H1 (cell line): ENCODE data around the gene TASOR2. TPM values are rescaled to one million over a fixed set of nuclear protein-coding genes. Genes with fewer than 3 reads are reported as not detected.

Experiments used
- CTCF ChIA-PET: fragments of 300-600 bp; sonication (Branson Sonifier 250); formaldehyde crosslinking; loops from one replicate; lab custom pipeline; 2021; ENCODE audit not compliant: partially characterized antibody; lab: Charles Lee
- POLR2A ChIA-PET: fragments of 300-600 bp; sonication (Branson Sonifier 250); formaldehyde crosslinking; loops from one replicate; lab custom pipeline; 2021; ENCODE audit warnings: inconsistent platforms; ENCODE audit not compliant: partially characterized antibody; lab: Charles Lee
- DNase-seq, 2 experiments: peaks; one replicate each; pipeline versions ENCODE4 v3.0.0 to v3.0.0-alpha.2; 2010 to 2022; ENCODE audit warnings: low spot score in 2 of 2, low read depth in 1 of 2, mixed read lengths in 1 of 2
- FAIRE-seq: peaks from 2 replicates; lab custom pipeline; 2011; peaks lifted over from hg19 to GRCh38; lab: Jason Lieb, UNC
- H2AFZ ChIP-seq: 2 replicates; pipeline ENCODE4 v1.8.1; 2012; ENCODE audit warnings: low read length, inconsistent platforms
- H2AK5ac ChIP-seq: 2 replicates; pipeline ENCODE4 v1.6.1; 2013; ENCODE audit warnings: low read depth, low read length
- H2BK120ac ChIP-seq: replicated peaks from 2 replicates; pipeline ENCODE3; 2013; ENCODE audit warnings: low read depth, low read length, inconsistent platforms
- H2BK12ac ChIP-seq: 2 replicates; pipeline ENCODE4 v1.6.1; 2013; ENCODE audit warnings: low read depth, low read length
- H2BK15ac ChIP-seq: 2 replicates; pipeline ENCODE4 v1.6.1; 2013; ENCODE audit warnings: low read length
- H2BK20ac ChIP-seq: 2 replicates; pipeline ENCODE4 v1.6.1; 2013; ENCODE audit warnings: low read length
- H2BK5ac ChIP-seq: 2 replicates; pipeline ENCODE4 v1.6.1; 2013; ENCODE audit warnings: low read depth, low read length
- H3K14ac ChIP-seq: 2 replicates; pipeline ENCODE4 v1.6.1; 2013; ENCODE audit warnings: inconsistent platforms; ENCODE audit not compliant: insufficient read length
- H3K18ac ChIP-seq: 2 replicates; pipeline ENCODE4 v1.6.1; 2013; ENCODE audit warnings: low read length; ENCODE audit errors: extremely low read depth
- H3K23ac ChIP-seq: 2 replicates; pipeline ENCODE4 v1.6.1; 2013; ENCODE audit warnings: inconsistent platforms; ENCODE audit not compliant: insufficient read length
- H3K23me2 ChIP-seq: 2 replicates; pipeline ENCODE4 v1.6.1; 2013; ENCODE audit warnings: low read depth, low read length
- H3K27ac ChIP-seq: 2 replicates; pipeline ENCODE4 v1.6.1; 2011; ENCODE audit warnings: low read depth, low read length, inconsistent platforms
- H3K27me3 ChIP-seq, 4 experiments: replicated peaks in 1 of 4; 1 replicate in 1 of 4; 2 replicates in 3 of 4; pipeline versions ENCODE4 v1.6.1 to v1.8.1; 2011 to 2013; ENCODE audit warnings: low read length in 3 of 4, mild to moderate bottlenecking in 3 of 4, inconsistent platforms in 2 of 4, mixed read lengths in 2 of 4, moderate library complexity in 1 of 4; ENCODE audit not compliant: control insufficient read depth in 3 of 4, insufficient read depth in 3 of 4; ENCODE audit errors: extremely low read depth in 1 of 4
- H3K36me3 ChIP-seq, 4 experiments: 2 replicates each; pipeline versions ENCODE4 v1.6.1 to v1.8.1; 2011 to 2013; ENCODE audit warnings: mild to moderate bottlenecking in 4 of 4, low read length in 3 of 4, moderate library complexity in 2 of 4, control low read depth in 1 of 4, inconsistent platforms in 1 of 4; ENCODE audit not compliant: insufficient read depth in 4 of 4, control insufficient read depth in 2 of 4
- H3K4ac ChIP-seq: replicated peaks from 2 replicates; pipeline ENCODE3; 2013; ENCODE audit warnings: low read length, low read depth, mixed read lengths, inconsistent platforms; ENCODE audit not compliant: insufficient read length
- H3K4me1 ChIP-seq, 4 experiments: replicated peaks in 1 of 4; 1 replicate in 1 of 4; 2 replicates in 3 of 4; pipeline versions ENCODE4 v1.6.1 to v1.8.1; 2011 to 2013; ENCODE audit warnings: low read length in 3 of 4, inconsistent platforms in 2 of 4, mixed read lengths in 1 of 4; ENCODE audit not compliant: insufficient read depth in 4 of 4, control insufficient read depth in 3 of 4
- H3K4me2 ChIP-seq, 2 experiments: 2 replicates each; pipeline versions ENCODE4 v1.6.1 to v1.8.1; 2011 to 2013; ENCODE audit warnings: low read depth in 2 of 2, low read length in 2 of 2, control low read depth in 1 of 2, inconsistent platforms in 1 of 2, mild to moderate bottlenecking in 1 of 2; ENCODE audit not compliant: insufficient read depth in 1 of 2
- H3K4me3 ChIP-seq, 4 experiments: fragments of 200-600, 300-600 bp in 1 of 4; sonication (generic), shearing (Covaris generic), sonication (Bioruptor Twin) in 1 of 4; 2 replicates each; pipeline versions ENCODE4 v1.5.1 to v1.8.1; 2011 to 2016; ENCODE audit warnings: low read length in 4 of 4, low read depth in 3 of 4, control low read depth in 2 of 4, inconsistent platforms in 2 of 4, mild to moderate bottlenecking in 2 of 4, mixed read lengths in 1 of 4, moderate library complexity in 1 of 4; ENCODE audit not compliant: insufficient read depth in 2 of 4; ENCODE audit errors: extremely low read depth in 1 of 4
- H3K56ac ChIP-seq: replicated peaks from 2 replicates; pipeline ENCODE3; 2013; ENCODE audit warnings: low read depth, mild to moderate bottlenecking, mixed read lengths, low read length, inconsistent platforms; ENCODE audit not compliant: insufficient read length
- H3K79me1 ChIP-seq: 2 replicates; pipeline ENCODE4 v1.6.1; 2013; ENCODE audit warnings: low read depth, low read length, control low read depth
- H3K79me2 ChIP-seq, 2 experiments: 2 replicates each; pipeline versions ENCODE4 v1.6.1 to v1.8.1; 2012 to 2013; ENCODE audit warnings: low read length in 2 of 2, mild to moderate bottlenecking in 2 of 2, inconsistent platforms in 1 of 2; ENCODE audit not compliant: insufficient read depth in 2 of 2, control insufficient read depth in 1 of 2
- H3K9ac ChIP-seq, 4 experiments: replicated peaks in 1 of 4; 1 replicate in 1 of 4; 2 replicates in 3 of 4; pipeline versions ENCODE4 v1.6.1 to v1.8.1; 2011 to 2013; ENCODE audit warnings: low read depth in 3 of 4, low read length in 3 of 4, control low read depth in 2 of 4, mild to moderate bottlenecking in 2 of 4, moderate library complexity in 2 of 4, inconsistent platforms in 1 of 4; ENCODE audit errors: extremely low read depth in 1 of 4
- H3K9me3 ChIP-seq, 2 experiments: 2 replicates each; pipeline versions ENCODE4 v1.6.1 to v1.8.1; 2012 to 2013; ENCODE audit warnings: mild to moderate bottlenecking in 2 of 2, moderate library complexity in 2 of 2, control low read depth in 1 of 2, inconsistent platforms in 1 of 2, low read depth in 1 of 2, low read length in 1 of 2, mixed read lengths in 1 of 2; ENCODE audit not compliant: insufficient read depth in 2 of 2
- H4K20me1 ChIP-seq, 2 experiments: replicated peaks in 1 of 2; 2 replicates each; pipeline versions ENCODE3 to v1.8.1; 2011 to 2013; ENCODE audit warnings: inconsistent platforms in 2 of 2, low read length in 2 of 2, mild to moderate bottlenecking in 1 of 2; ENCODE audit not compliant: insufficient read depth in 2 of 2, control insufficient read depth in 1 of 2
- H4K5ac ChIP-seq: 2 replicates; pipeline ENCODE4 v1.6.1; 2013; ENCODE audit warnings: low read length, low read depth, mixed read lengths, inconsistent platforms; ENCODE audit not compliant: insufficient read length
- H4K8ac ChIP-seq: 2 replicates; pipeline ENCODE4 v1.8.0; 2013; ENCODE audit warnings: mild to moderate bottlenecking, moderate library complexity, low read length, inconsistent platforms; ENCODE audit not compliant: insufficient read depth; ENCODE audit errors: extremely low read depth
- H4K91ac ChIP-seq: replicated peaks from 2 replicates; pipeline ENCODE3; 2013; ENCODE audit warnings: low read length, mixed read lengths, inconsistent platforms; ENCODE audit not compliant: insufficient read length
- CBX8 ChIP-seq: fragments of 300-800, 300-1000 bp; sonication (generic); IDR thresholded peaks from 2 replicates; pipeline ENCODE4 v1.7.1; 2016; ENCODE audit warnings: low read depth, low read length, borderline replicate concordance
- TCF12 ChIP-seq: IDR thresholded peaks from 2 replicates; pipeline ENCODE4 v1.6.1; 2011; ENCODE audit warnings: low read depth, mild to moderate bottlenecking, low read length
- WGBS, 2 experiments: shearing (Covaris generic) in 1 of 2; methylation state at CpG; one replicate each; pipeline versions ENCODE4 v1.1.6 to v1.1.7; 2013 to 2015; ENCODE audit warnings: low lambda C conversion rate in 2 of 2, mixed read lengths in 2 of 2, inconsistent platforms in 1 of 2, low coverage in 1 of 2, missing lambda C conversion rate in 1 of 2; ENCODE audit not compliant: insufficient replicate concordance in 2 of 2, insufficient coverage in 1 of 2, insufficient read length in 1 of 2; ENCODE audit errors: extremely low coverage in 1 of 2, missing lambda C conversion rate in 1 of 2; 5-methylcytosine and 5-hydroxymethylcytosine counted together
- polyA plus RNA-seq, 7 experiments: library from polyadenylated mRNA; depleted of rRNA in 3 of 7; stranded (reverse) in 5 of 7; unstranded in 2 of 7; fragments of >200 nt in 5 of 7; fragments of 200-250 nt in 2 of 7; gene quantifications; 1 replicate in 5 of 7; 2 replicates in 1 of 7; 4 replicates in 1 of 7; pipeline versions ENCODE4 v1.2.1 to v1.2.3, GENCODE V29; 2011 to 2013; ENCODE audit warnings: missing spikeins in 2 of 7, mixed read lengths in 2 of 7
- total RNA-seq: library from RNA; stranded (reverse); fragmentation: NEBNext Ultra II Directional; extraction: Animal tissue kit (Norgen Biotek cat#: 25700); gene quantifications from 2 replicates; pipeline ENCODE4 v1.2.1, GENCODE V29; 2021
- TF ChIP-seq, protein P1 (sequence below): IDR thresholded peaks from 2 replicates; pipeline ENCODE4 v1.6.1; 2012; ENCODE audit warnings: inconsistent platforms
- TF ChIP-seq, protein P2 (sequence below): IDR thresholded peaks from 2 replicates; pipeline ENCODE4 v1.6.1; 2012; ENCODE audit warnings: inconsistent platforms

TASOR2 gene
- total and polyA plus RNA-seq, 2 of the 8 experiments (the other 6 are each of a cell fraction or from before 2014, with no cell fraction given), result 13.1 to 74.9 TPM

DNA sequence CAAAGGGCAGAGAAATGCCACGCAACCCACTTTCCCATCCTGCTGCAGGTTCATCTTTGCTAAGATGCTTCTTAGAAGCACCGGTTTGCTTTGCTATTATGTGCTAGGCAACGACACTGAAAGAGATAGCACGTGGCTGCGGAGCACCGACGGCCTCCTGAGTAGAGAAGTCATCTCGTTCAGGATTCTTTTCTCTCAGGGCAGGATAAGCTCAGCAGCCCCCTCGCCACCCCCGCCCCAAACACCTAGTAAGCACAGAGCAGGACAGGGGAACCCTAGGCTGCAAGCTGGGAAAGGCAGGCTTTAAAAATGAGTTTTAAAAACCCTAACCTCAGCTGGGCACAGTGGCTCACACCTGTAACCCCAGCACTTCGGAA lies 33.3 kb upstream of the TASOR2 start:
- H4K5ac ChIP-seq, result no peak overlapping the region
- H3K23me2 ChIP-seq, result no peaks in the 10 kb centered on the region
- H3K56ac ChIP-seq, result no peak overlapping the region
- no peaks in the 10 kb centered on the region; a peak in 2 of 4 replicates for H3K79me2 ChIP-seq
- H3K9me3 ChIP-seq, result no peaks in the 10 kb centered on the region
- WGBS, 2 experiments, result 87% methylated on average over 10 of the region's 11 CpGs; no CpG with 5 or more reads in 1 of the 2 experiments
- H4K91ac ChIP-seq, result no peak overlapping the region
- peaks cover 0 to 2% of the 10 kb centered on the region in 2 experiments for H4K20me1 ChIP-seq
- no peak overlapping the region for H2BK12ac ChIP-seq
- H3K27ac ChIP-seq, result no peak overlapping the region
- no peak overlapping the region for H2BK120ac ChIP-seq
- no peak for FAIRE-seq
- peaks cover 0 to 5% (median 1%) of the 10 kb centered on the region in 4 experiments; a peak in 2 of 8 replicates for H3K36me3 ChIP-seq
- no peak overlapping the region for H2BK20ac ChIP-seq
- CTCF ChIA-PET, result interaction anchor here (0.7 to 1.7 kb wide), 5 partner anchors 9 to 28 kb away, joined by 3 to 6 read pairs (median 4); no protein-coding TSS in a partner anchor
- H3K4me3 ChIP-seq, result no peak overlapping the region
- H3K9ac ChIP-seq, result no peak overlapping the region
- H3K18ac ChIP-seq, result no peak overlapping the region
- H2AFZ ChIP-seq, result no peak overlapping the region
- no peak overlapping the region for H3K23ac ChIP-seq
- H3K4me1 ChIP-seq, result peaks cover 0 to 4% (median 0%) of the 10 kb centered on the region in 4 experiments; a peak in 1 of 7 replicates
- no peak overlapping the region for H2AK5ac ChIP-seq
- DNase-seq, result no peak
- H3K14ac ChIP-seq, result no peak overlapping the region
- no peak overlapping the region for H3K4me2 ChIP-seq
- peaks cover 6% of the 10 kb centered on the region for H3K79me1 ChIP-seq
- no peak overlapping the region; the same call in 1 of the 2 replicates for H2BK5ac ChIP-seq
- H2BK15ac ChIP-seq, result no peak overlapping the region
- POLR2A ChIA-PET, result interaction anchor here (1.4 kb wide), 1 partner anchor 8 kb away, joined by 4 read pairs; no protein-coding TSS in a partner anchor
- no peaks in the 10 kb centered on the region for H3K27me3 ChIP-seq
- H3K4ac ChIP-seq, result no peak overlapping the region
- no peak overlapping the region for H4K8ac ChIP-seq
- TF ChIP-seq CBX8 (no peak), TCF12 (no peak)
- TF ChIP-seq, protein P1, sequence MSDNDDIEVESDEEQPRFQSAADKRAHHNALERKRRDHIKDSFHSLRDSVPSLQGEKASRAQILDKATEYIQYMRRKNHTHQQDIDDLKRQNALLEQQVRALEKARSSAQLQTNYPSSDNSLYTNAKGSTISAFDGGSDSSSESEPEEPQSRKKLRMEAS, result no peak
- TF ChIP-seq, protein P2, sequence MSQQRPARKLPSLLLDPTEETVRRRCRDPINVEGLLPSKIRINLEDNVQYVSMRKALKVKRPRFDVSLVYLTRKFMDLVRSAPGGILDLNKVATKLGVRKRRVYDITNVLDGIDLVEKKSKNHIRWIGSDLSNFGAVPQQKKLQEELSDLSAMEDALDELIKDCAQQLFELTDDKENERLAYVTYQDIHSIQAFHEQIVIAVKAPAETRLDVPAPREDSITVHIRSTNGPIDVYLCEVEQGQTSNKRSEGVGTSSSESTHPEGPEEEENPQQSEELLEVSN, result no peak
